ENCODE measurements around the gene RYR2. TPM values are rescaled to one million over a fixed set of nuclear protein-coding genes. Genes with fewer than 3 reads are reported as not detected.

The RYR2 gene
- total RNA-seq, 1 experiment from 2014 or later = 3.4 TPM

DNA sequence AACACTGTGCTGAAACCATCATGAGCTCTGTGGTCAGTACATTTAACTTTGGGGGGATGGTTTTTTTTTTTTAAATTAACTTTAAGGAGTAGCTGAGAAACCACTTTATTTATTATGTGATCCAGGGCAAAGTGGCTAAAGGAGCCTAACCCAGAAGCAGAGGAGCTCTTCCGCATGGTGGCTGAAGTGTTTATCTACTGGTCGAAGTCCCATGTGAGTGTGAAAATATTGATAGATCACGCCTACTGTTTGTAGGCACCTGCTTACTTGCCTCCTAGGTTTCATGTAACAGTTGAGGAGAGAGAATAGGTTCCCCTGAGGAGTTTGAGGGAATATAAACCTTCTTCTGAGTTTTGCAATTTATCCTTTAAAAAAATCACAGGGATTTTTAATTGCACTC is 667.4 kb downstream of the RYR2 start:
- H2BK12ac ChIP-seq (ENCODE audit: insufficient read length, low read depth, low read length) = no peak overlapping the region
- Mint-ChIP-seq H3K9me3 (no peaks in the 10 kb centered on the region), H3K27me3 (ENCODE audit: low read depth) (no peaks in the 10 kb centered on the region), H3K4me1 (peaks cover 4% of the 10 kb centered on the region in 2 experiments; a peak in 3 of 4 replicates), H3K36me3 (ENCODE audit: insufficient read depth in 1 of 3, low read depth in 3 of 3) (no peaks in the 10 kb centered on the region), H3K4me3 (no peak overlapping the region), H3K27ac (no peak overlapping the region; a peak in 1 of 7 replicates)
- no peak overlapping the region for H2BK120ac ChIP-seq (ENCODE audit: low read depth, low read length, poor library complexity, severe bottlenecking)
- no peak overlapping the region for H3K14ac ChIP-seq (ENCODE audit: insufficient read depth, low read length)
- H4K5ac ChIP-seq (ENCODE audit: insufficient read length, low read depth, low read length) = no peak overlapping the region
- no peaks in the 10 kb centered on the region for H3K23me2 ChIP-seq (ENCODE audit: insufficient read length, low read depth, low read length, poor library complexity, severe bottlenecking)
- H3K4ac ChIP-seq (ENCODE audit: low read depth, low read length) = no peak overlapping the region
- no peaks in the 10 kb centered on the region for H3K79me1 ChIP-seq (ENCODE audit: insufficient read depth, low read depth, low read length, poor library complexity, severe bottlenecking)
- H3K9ac ChIP-seq (ENCODE audit: extremely low read depth, insufficient read length, low read length) = no peak overlapping the region
- no peak overlapping the region for H3K23ac ChIP-seq (ENCODE audit: insufficient read length, low read depth, low read length)
- H3K56ac ChIP-seq (ENCODE audit: insufficient read length, low read depth, low read length) = no peak overlapping the region
- no peaks in the 10 kb centered on the region for H3K9me3 ChIP-seq (ENCODE audit: control insufficient read depth, low read depth, low read length)
- H4K91ac ChIP-seq (ENCODE audit: insufficient read length, low read depth, low read length) = no peak overlapping the region
- no peak overlapping the region for H2BK20ac ChIP-seq (ENCODE audit: low read depth, low read length, poor library complexity, severe bottlenecking)
- no peak overlapping the region for H2BK5ac ChIP-seq (ENCODE audit: insufficient read length, low read length)
- H3K18ac ChIP-seq (ENCODE audit: insufficient read length, low read depth, low read length) = no peak overlapping the region
- no peak overlapping the region for H2BK15ac ChIP-seq (ENCODE audit: low read depth, low read length)
- no peak overlapping the region for H2AFZ ChIP-seq (ENCODE audit: low read length)
- H3K79me2 ChIP-seq (ENCODE audit: insufficient read depth, low read length) = no peaks in the 10 kb centered on the region
- no peaks in the 10 kb centered on the region for H4K20me1 ChIP-seq (ENCODE audit: control insufficient read depth, insufficient read depth, insufficient read length)
- DNase-seq = no peak
- no peak overlapping the region for H2AK5ac ChIP-seq (ENCODE audit: insufficient read length, low read length)
- no peaks in the 10 kb centered on the region for H3K27me3 ChIP-seq (ENCODE audit: insufficient read depth, low read length)
- no peak overlapping the region for H3K4me2 ChIP-seq (ENCODE audit: insufficient read depth, insufficient read length, low read length)
- H4K8ac ChIP-seq (replicated peaks; ENCODE audit: insufficient read length, low read depth, low read length) = no peak overlapping the region
- TF ChIP-seq, protein P1, sequence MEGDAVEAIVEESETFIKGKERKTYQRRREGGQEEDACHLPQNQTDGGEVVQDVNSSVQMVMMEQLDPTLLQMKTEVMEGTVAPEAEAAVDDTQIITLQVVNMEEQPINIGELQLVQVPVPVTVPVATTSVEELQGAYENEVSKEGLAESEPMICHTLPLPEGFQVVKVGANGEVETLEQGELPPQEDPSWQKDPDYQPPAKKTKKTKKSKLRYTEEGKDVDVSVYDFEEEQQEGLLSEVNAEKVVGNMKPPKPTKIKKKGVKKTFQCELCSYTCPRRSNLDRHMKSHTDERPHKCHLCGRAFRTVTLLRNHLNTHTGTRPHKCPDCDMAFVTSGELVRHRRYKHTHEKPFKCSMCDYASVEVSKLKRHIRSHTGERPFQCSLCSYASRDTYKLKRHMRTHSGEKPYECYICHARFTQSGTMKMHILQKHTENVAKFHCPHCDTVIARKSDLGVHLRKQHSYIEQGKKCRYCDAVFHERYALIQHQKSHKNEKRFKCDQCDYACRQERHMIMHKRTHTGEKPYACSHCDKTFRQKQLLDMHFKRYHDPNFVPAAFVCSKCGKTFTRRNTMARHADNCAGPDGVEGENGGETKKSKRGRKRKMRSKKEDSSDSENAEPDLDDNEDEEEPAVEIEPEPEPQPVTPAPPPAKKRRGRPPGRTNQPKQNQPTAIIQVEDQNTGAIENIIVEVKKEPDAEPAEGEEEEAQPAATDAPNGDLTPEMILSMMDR (conservative IDR thresholded peaks at IDR 0.05) = no peak
- no CpG with 5 or more reads among the region's 3 CpGs for WGBS (ENCODE audit: extremely low coverage, insufficient read length, low lambda C conversion rate)
- no peak overlapping the region for H3K27ac ChIP-seq (ENCODE audit: insufficient read length, low read depth, low read length)
- no peak overlapping the region for H3T11ph ChIP-seq (ENCODE audit: low read length)
- no peaks in the 10 kb centered on the region for H3K4me1 ChIP-seq (ENCODE audit: insufficient read depth, low read length)
